PFSK-1 (cell line): ENCODE measurements around the gene TBX3.

Experiments
- POLR2AphosphoS5 ChIP-seq: IDR thresholded peaks from 2 replicates; pipeline ENCODE4 v1.6.1; 2012; ENCODE audit warnings: low read depth, mild to moderate bottlenecking, control low read depth, low read length, moderate library complexity
- REST ChIP-seq, 2 experiments: IDR thresholded peaks; 2 replicates each; pipeline versions ENCODE4 v1.6.1 to v1.8.0; 2011 to 2012; ENCODE audit warnings: low read depth in 2 of 2, low read length in 2 of 2, control low read depth in 1 of 2, inconsistent platforms in 1 of 2, mild to moderate bottlenecking in 1 of 2, moderate library complexity in 1 of 2; ENCODE audit not compliant: insufficient read depth in 1 of 2
- SIN3A ChIP-seq: IDR thresholded peaks from 2 replicates; pipeline ENCODE4 v1.6.1; 2012; ENCODE audit warnings: mild to moderate bottlenecking, low read length, moderate library complexity, borderline replicate concordance; ENCODE audit not compliant: insufficient read depth

GRCh38 chr12:114691196-114691595, 7.2 kb upstream of the TBX3 start:
- no peak for TF ChIP-seq SIN3A
- no peak for TF ChIP-seq REST (IDR thresholded peaks at IDR 0.05; ENCODE audit: insufficient read depth in 1 of 2, low read depth in 2 of 2, low read length in 2 of 2)
- TF ChIP-seq POLR2AphosphoS5: no peak
